CD4-positive, alpha-beta T cell treated with Interleukin-2 at 100 ng/mL for 4 hours (primary cell): ENCODE results near the gene ARHGAP23.
A peak's percentile ranks its signal among the peaks of the same experiment; 100 is the strongest.

ENCODE experiments used
- DNase-seq: peaks from one replicate; pipeline ENCODE4 v3.0.0-alpha.2; 2020; ENCODE audit warnings: low spot score

The ARHGAP23 gene

GRCh38 chr17:38549285-38549684, 121.0 kb downstream of the ARHGAP23 start:
- DNase-seq: no peak

GRCh38 chr17:38550661-38551060, 122.4 kb downstream of the ARHGAP23 start:
- no peak for DNase-seq

- no peak for DNase-seq
Observed at GRCh38 chr17:38551121-38551520, 122.9 kb downstream of the ARHGAP23 start.

- no peak for DNase-seq
Observed at GRCh38 chr17:38552343-38552742, 124.1 kb downstream of the ARHGAP23 start.

GRCh38 chr17:38554430-38555350, 126.4 kb downstream of the ARHGAP23 start:
- DNase-seq: no peak

GRCh38 chr17:38556239-38556638, 128.0 kb downstream of the ARHGAP23 start:
- no peak for DNase-seq

GRCh38 chr17:38557396-38557795, 129.1 kb downstream of the ARHGAP23 start:
- no peak for DNase-seq

- DNase-seq: peak; percentile 89
Observed at GRCh38 chr17:38557836-38558727, 129.8 kb downstream of the ARHGAP23 start.

- DNase-seq: no peak
Observed at GRCh38 chr17:38558728-38559050, 130.4 kb downstream of the ARHGAP23 start.

- DNase-seq: peak; percentile 85
Observed at GRCh38 chr17:38559051-38559879, 131.0 kb downstream of the ARHGAP23 start.

GRCh38 chr17:38559880-38560230, 131.6 kb downstream of the ARHGAP23 start:
- DNase-seq: no peak

- DNase-seq: no peak
Observed at GRCh38 chr17:38560503-38561318, 132.4 kb downstream of the ARHGAP23 start.

- no peak for DNase-seq
Observed at GRCh38 chr17:38561416-38562214, 133.4 kb downstream of the ARHGAP23 start.
